CD4-positive, alpha-beta memory T cell (primary cell): ENCODE results near the gene ABCG4. TPM values are rescaled to one million over a fixed set of nuclear protein-coding genes. Genes with fewer than 3 reads are reported as not detected.
A peak's percentile ranks its signal among the peaks of the same experiment; 100 is the strongest.
"Not testable (repeated sequence)": the region's sequence is repeated elsewhere in the genome, so short reads cannot be mapped to it uniquely, and the experiment has no call there.

ENCODE experiments used
- CTCF ChIA-PET: fragments of 350-600 bp; sonication (Branson Sonifier 250); formaldehyde crosslinking; loops from one replicate; lab custom pipeline; 2021; ENCODE audit warnings: inconsistent platforms; ENCODE audit not compliant: partially characterized antibody; lab: Charles Lee
- POLR2A ChIA-PET: fragments of 350-600 bp; sonication (Branson Sonifier 250); formaldehyde crosslinking; loops from one replicate; lab custom pipeline; 2021; ENCODE audit not compliant: partially characterized antibody; lab: Charles Lee
- DNase-seq, 5 donors: peaks; one replicate each; pipeline versions ENCODE4 v3.0.0 to v3.0.0-alpha.2; 2020 to 2022; ENCODE audit warnings: mixed read lengths in 1 of 5
- H3K27ac ChIP-seq: one replicate; pipeline ENCODE4 v1.7.0; 2013; ENCODE audit warnings: low read depth, low read length
- H3K27me3 ChIP-seq: 2 replicates; pipeline ENCODE4 v1.7.0; 2013; ENCODE audit warnings: mild to moderate bottlenecking, low read length, moderate library complexity; ENCODE audit not compliant: insufficient read depth
- H3K36me3 ChIP-seq: 2 replicates; pipeline ENCODE4 v1.7.0; 2013; ENCODE audit warnings: mild to moderate bottlenecking, low read length, moderate library complexity; ENCODE audit not compliant: insufficient read depth
- H3K4me1 ChIP-seq: 2 replicates; pipeline ENCODE4 v1.7.0; 2013; ENCODE audit warnings: mild to moderate bottlenecking, low read length, moderate library complexity; ENCODE audit not compliant: insufficient read depth
- H3K4me3 ChIP-seq, 2 donors: one replicate each; pipeline ENCODE4 v1.7.0; 2013; ENCODE audit warnings: low read length in 2 of 2, mild to moderate bottlenecking in 1 of 2
- H3K9me3 ChIP-seq, 2 donors: one replicate each; pipeline ENCODE4 v1.7.0; 2013; ENCODE audit warnings: low read length in 2 of 2, control low read depth in 1 of 2; ENCODE audit not compliant: control insufficient read depth in 1 of 2
- H3K27ac Mint-ChIP-seq, 7 donors: one replicate each; pipeline ENCODE4 v1.8.0; 2020 to 2021; ENCODE audit warnings: mixed read lengths in 7 of 7, mild to moderate bottlenecking in 6 of 7, inconsistent platforms in 3 of 7, moderate library complexity in 3 of 7
- H3K27me3 Mint-ChIP-seq, 2 donors: one replicate each; pipeline ENCODE4 v1.8.0; 2020 to 2021; ENCODE audit warnings: mixed read lengths in 2 of 2
- H3K36me3 Mint-ChIP-seq, 2 donors: one replicate each; pipeline ENCODE4 v1.8.0; 2020 to 2021; ENCODE audit warnings: mixed read lengths in 2 of 2, inconsistent platforms in 1 of 2, mild to moderate bottlenecking in 1 of 2
- H3K4me1 Mint-ChIP-seq, 4 donors: one replicate each; pipeline ENCODE4 v1.8.0; 2020 to 2021; ENCODE audit warnings: mixed read lengths in 4 of 4, mild to moderate bottlenecking in 1 of 4
- H3K4me3 Mint-ChIP-seq, 8 donors: one replicate each; pipeline ENCODE4 v1.8.0; 2020 to 2021; ENCODE audit warnings: mixed read lengths in 8 of 8, mild to moderate bottlenecking in 7 of 8, moderate library complexity in 6 of 8, inconsistent platforms in 3 of 8
- H3K9me3 Mint-ChIP-seq, 8 donors: one replicate each; pipeline ENCODE4 v1.8.0; 2020 to 2021; ENCODE audit warnings: mixed read lengths in 8 of 8, mild to moderate bottlenecking in 5 of 8, inconsistent platforms in 3 of 8, moderate library complexity in 1 of 8
- intact Hi-C: fragments of 100-400 bp; cut with micrococcal nuclease; formaldehyde crosslinking; loops from one replicate; pipeline ENCODE4 v1.15.1; 2023
- polyA plus RNA-seq, 2 donors: library from polyadenylated mRNA; unstranded; fragments of 300-500 nt; fragmentation: Illumina TruSeq; gene quantifications; one replicate each; pipeline ENCODE4 v1.2.3, GENCODE V29; 2021
- total RNA-seq, 2 experiments: library from RNA; stranded (reverse); gene quantifications; one replicate each; pipeline ENCODE4 v1.2.3, GENCODE V29; 2021

The ABCG4 gene
- total and polyA plus RNA-seq, 4 experiments from 2014 or later: 0.09 TPM; not detected in 3

- no peaks in the 10 kb centered on the region for H3K9me3 ChIP-seq
- H3K4me1 ChIP-seq: no peaks in the 10 kb centered on the region
- H3K4me1 Mint-ChIP-seq: peaks cover 4 to 11% (median 6%) of the 10 kb centered on the region in 4 donors
- ChIA-PET CTCF (no interaction called here), POLR2A (interaction anchor here (1.7 kb wide), 1 partner anchor 10 kb away, joined by 5 read pairs; the partner anchor contains the start of gene HINFP)
- peaks cover 48% of the 10 kb centered on the region for H3K36me3 ChIP-seq
- no peaks in the 10 kb centered on the region for H3K27me3 ChIP-seq
- no peak overlapping the region for H3K27ac Mint-ChIP-seq
- no peak overlapping the region for H3K4me3 Mint-ChIP-seq
- no peak for DNase-seq
- H3K27ac ChIP-seq: no peak overlapping the region
- no peaks in the 10 kb centered on the region for H3K9me3 Mint-ChIP-seq
- intact Hi-C loops: no loop called here
- no peaks in the 10 kb centered on the region for H3K27me3 Mint-ChIP-seq
- H3K4me3 ChIP-seq: no peak overlapping the region
- peaks cover 45 to 56% of the 10 kb centered on the region in 2 donors for H3K36me3 Mint-ChIP-seq
Measured at GRCh38 chr11:119130662-119131061, 18.2 kb upstream of the ABCG4 start.

GRCh38 chr11:119134389-119134978 is 14.4 kb upstream of the ABCG4 start:
- no peak overlapping the region for H3K27ac Mint-ChIP-seq
- CTCF ChIA-PET: interaction anchor here (0.6 to 1.6 kb wide), 7 partner anchors 9 to 64 kb away, joined by 3 to 4 read pairs (median 3); partner anchors contain the start of gene HINFP
- H3K4me3 Mint-ChIP-seq: no peak overlapping the region
- Histone ChIP-seq H3K36me3 (peaks cover 43% of the 10 kb centered on the region), H3K9me3 (no peaks in the 10 kb centered on the region), H3K27me3 (no peaks in the 10 kb centered on the region), H3K4me3 (no peak overlapping the region), H3K27ac (no peak overlapping the region), H3K4me1 (no peaks in the 10 kb centered on the region)
- DNase-seq: no peak
- H3K4me1 Mint-ChIP-seq: no peaks in the 10 kb centered on the region
- H3K27me3 Mint-ChIP-seq: peaks cover 4 to 6% of the 10 kb centered on the region in 2 donors
- POLR2A ChIA-PET: interaction anchor here (0.8 kb wide), 1 partner anchor 40 kb away, joined by 3 read pairs; no protein-coding TSS in a partner anchor
- H3K9me3 Mint-ChIP-seq: no peaks in the 10 kb centered on the region
- intact Hi-C loops: no loop called here
- H3K36me3 Mint-ChIP-seq: peaks cover 40 to 45% of the 10 kb centered on the region in 2 donors

GRCh38 chr11:119139276-119139675 is 9.6 kb upstream of the ABCG4 start:
- H3K27ac ChIP-seq, H3K4me1 Mint-ChIP-seq, H3K9me3 ChIP-seq, H3K4me3 Mint-ChIP-seq, H3K27me3 ChIP-seq, H3K36me3 Mint-ChIP-seq, H3K4me3 ChIP-seq, intact Hi-C loops, DNase-seq, H3K27ac Mint-ChIP-seq, H3K36me3 ChIP-seq, H3K9me3 Mint-ChIP-seq, H3K4me1 ChIP-seq: not testable (repeated sequence)
- peaks cover 12% of the 10 kb centered on the region in 2 donors for H3K27me3 Mint-ChIP-seq
- CTCF ChIA-PET: interaction anchor here (1.0 kb wide), 1 partner anchor 42 kb away, joined by 3 read pairs; no protein-coding TSS in a partner anchor
- POLR2A ChIA-PET: interaction anchor here (0.8 kb wide), 1 partner anchor 44 kb away, joined by 3 read pairs; a partner anchor contains a TSS

GRCh38 chr11:119144825-119145486 is 3.9 kb upstream of the ABCG4 start:
- H3K36me3 ChIP-seq: no peaks in the 10 kb centered on the region
- peaks cover 13% of the 10 kb centered on the region for H3K27me3 ChIP-seq
- H3K27ac Mint-ChIP-seq: no peak overlapping the region
- intact Hi-C loops: loop anchor here (10.0 kb wide), 1 partner anchor 50 kb away; no protein-coding TSS in a partner anchor
- peaks cover 2 to 15% (median 9%) of the 10 kb centered on the region in 4 donors for H3K4me1 Mint-ChIP-seq
- no peaks in the 10 kb centered on the region for H3K9me3 ChIP-seq
- H3K4me3 Mint-ChIP-seq: no peak overlapping the region
- H3K27ac ChIP-seq: no peak overlapping the region
- H3K9me3 Mint-ChIP-seq: no peaks in the 10 kb centered on the region
- peaks cover 16 to 32% of the 10 kb centered on the region in 2 donors for H3K27me3 Mint-ChIP-seq
- peaks cover 14% of the 10 kb centered on the region for H3K4me1 ChIP-seq
- H3K4me3 ChIP-seq: no peak overlapping the region
- H3K36me3 Mint-ChIP-seq: no peaks in the 10 kb centered on the region
- ChIA-PET CTCF (interaction anchor here (0.9 to 2.1 kb wide), 4 partner anchors 11 to 139 kb away, joined by 3 to 5 read pairs (median 4); no protein-coding TSS in a partner anchor), POLR2A (interaction anchor here (1.0 kb wide), 1 partner anchor 50 kb away, joined by 3 read pairs; a partner anchor contains a TSS)
- DNase-seq: peak in 3 of 5 donors; percentile 12 to 48 (median 16)

GRCh38 chr11:119145551-119145950 is 3.3 kb upstream of the ABCG4 start:
- no peak overlapping the region for H3K4me3 Mint-ChIP-seq
- Histone ChIP-seq H3K27ac (no peak overlapping the region), H3K36me3 (no peaks in the 10 kb centered on the region), H3K27me3 (peaks cover 13% of the 10 kb centered on the region), H3K9me3 (no peaks in the 10 kb centered on the region), H3K4me3 (no peak overlapping the region), H3K4me1 (peaks cover 14% of the 10 kb centered on the region)
- intact Hi-C loops: loop anchor here (10.0 kb wide), 1 partner anchor 49 kb away; no protein-coding TSS in a partner anchor
- ChIA-PET CTCF (interaction anchor here (0.7 to 1.5 kb wide), 5 partner anchors 9 to 139 kb away, joined by 3 to 4 read pairs (median 4); partner anchors contain the start of gene HINFP), POLR2A (no interaction called here)
- H3K27ac Mint-ChIP-seq: no peak overlapping the region
- DNase-seq: no peak
- H3K27me3 Mint-ChIP-seq: peaks cover 16 to 32% of the 10 kb centered on the region in 2 donors
- peaks cover 2 to 15% (median 9%) of the 10 kb centered on the region in 4 donors for H3K4me1 Mint-ChIP-seq
- no peaks in the 10 kb centered on the region for H3K9me3 Mint-ChIP-seq
- no peaks in the 10 kb centered on the region for H3K36me3 Mint-ChIP-seq

GRCh38 chr11:119147604-119148333 is 1.1 kb upstream of the ABCG4 start:
- no peak for DNase-seq
- Mint-ChIP-seq H3K36me3 (no peaks in the 10 kb centered on the region), H3K27me3 (peaks cover 15 to 32% of the 10 kb centered on the region in 2 donors), H3K9me3 (no peaks in the 10 kb centered on the region), H3K4me1 (peaks cover 2 to 15% (median 9%) of the 10 kb centered on the region in 4 donors), H3K4me3 (peak overlapping the region; percentile 53 to 85 (median 78)), H3K27ac (peak overlapping the region in 1 of 7 donors; percentile 33)
- H3K27ac ChIP-seq: no peak overlapping the region
- H3K9me3 ChIP-seq: no peaks in the 10 kb centered on the region
- ChIA-PET CTCF (interaction anchor here (0.9 kb wide), 1 partner anchor 21 kb away, joined by 3 read pairs; the partner anchor contains the start of gene NLRX1), POLR2A (interaction anchor here (1.5 to 2.9 kb wide), 2 partner anchors 26 to 46 kb away, joined by 7 to 10 read pairs; partner anchors contain the start of genes DPAGT1 and HINFP)
- H3K4me3 ChIP-seq: no peak overlapping the region
- intact Hi-C loops: loop anchor here (2.0 to 10.0 kb wide), 2 partner anchors 47 to 53 kb away; a partner anchor contains a TSS
- H3K27me3 ChIP-seq: peaks cover 13% of the 10 kb centered on the region
- H3K36me3 ChIP-seq: no peaks in the 10 kb centered on the region
- peaks cover 14% of the 10 kb centered on the region for H3K4me1 ChIP-seq
